Measurements from ENCODE around the gene CLCA2.

DNA sequence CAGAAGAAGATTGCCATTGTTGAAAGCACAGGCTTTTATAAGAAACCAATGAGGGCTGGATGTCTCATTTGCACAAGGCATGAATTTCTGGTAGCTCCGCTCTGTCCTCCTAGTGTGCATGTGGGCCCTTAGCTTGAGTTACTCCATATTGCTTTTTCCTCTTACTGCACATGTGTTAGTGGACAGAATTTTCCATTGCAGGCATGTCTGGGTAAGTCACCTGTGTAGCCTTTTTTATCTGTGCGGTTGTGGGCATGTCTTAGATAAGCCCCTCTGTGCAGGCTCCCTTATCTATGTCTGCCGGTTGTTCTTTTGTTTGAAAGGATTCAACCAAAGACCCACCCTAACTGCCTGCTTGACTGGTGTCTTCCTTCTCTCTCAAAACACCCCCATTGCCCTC, 37.5 kb downstream of the CLCA2 start:
- TF ChIP-seq, protein P1, sequence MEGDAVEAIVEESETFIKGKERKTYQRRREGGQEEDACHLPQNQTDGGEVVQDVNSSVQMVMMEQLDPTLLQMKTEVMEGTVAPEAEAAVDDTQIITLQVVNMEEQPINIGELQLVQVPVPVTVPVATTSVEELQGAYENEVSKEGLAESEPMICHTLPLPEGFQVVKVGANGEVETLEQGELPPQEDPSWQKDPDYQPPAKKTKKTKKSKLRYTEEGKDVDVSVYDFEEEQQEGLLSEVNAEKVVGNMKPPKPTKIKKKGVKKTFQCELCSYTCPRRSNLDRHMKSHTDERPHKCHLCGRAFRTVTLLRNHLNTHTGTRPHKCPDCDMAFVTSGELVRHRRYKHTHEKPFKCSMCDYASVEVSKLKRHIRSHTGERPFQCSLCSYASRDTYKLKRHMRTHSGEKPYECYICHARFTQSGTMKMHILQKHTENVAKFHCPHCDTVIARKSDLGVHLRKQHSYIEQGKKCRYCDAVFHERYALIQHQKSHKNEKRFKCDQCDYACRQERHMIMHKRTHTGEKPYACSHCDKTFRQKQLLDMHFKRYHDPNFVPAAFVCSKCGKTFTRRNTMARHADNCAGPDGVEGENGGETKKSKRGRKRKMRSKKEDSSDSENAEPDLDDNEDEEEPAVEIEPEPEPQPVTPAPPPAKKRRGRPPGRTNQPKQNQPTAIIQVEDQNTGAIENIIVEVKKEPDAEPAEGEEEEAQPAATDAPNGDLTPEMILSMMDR (conservative IDR thresholded peaks at IDR 0.05 in 1 of 2, IDR thresholded peaks at IDR 0.05 in 1 of 2; ENCODE audit: low read depth in 1 of 2, low read length in 2 of 2), result no peak
- no peak for TF ChIP-seq EZH2 (IDR thresholded peaks at IDR 0.05; ENCODE audit: low read length, missing control alignments)
